HT-29 (cell line): ENCODE measurements around the gene OR5AL1. TPM values are rescaled to one million over a fixed set of nuclear protein-coding genes. Genes with fewer than 3 reads are reported as not detected.
A peak's percentile ranks its signal among the peaks of the same experiment; 100 is the strongest.
"Not testable (repeated sequence)": the region's sequence is repeated elsewhere in the genome, so short reads cannot be mapped to it uniquely, and the experiment has no call there.

Experiments used
- DNase-seq: peaks from one replicate; pipeline ENCODE4 v3.0.0-alpha.2; 2015; ENCODE audit warnings: low spot score
- total RNA-seq: library from RNA; depleted of rRNA; stranded (reverse); fragments of >200 nt; shearing (Covaris generic); gene quantifications from 2 replicates; pipeline ENCODE4 v1.2.3, GENCODE V29; 2014; rRNA removed

Gene OR5AL1
- not detected in 2 replicates for total RNA-seq

- DNase-seq: no peak
These were observed at the start of gene OR5AL1 for GRCh38 chr11:56412396-56412795. OR5AL1 (plus strand) TSS chr11:56412696.

GRCh38 chr11:56375324-56375723 is 37.2 kb upstream of the OR5AL1 start, which contains the start of gene OR8U1:
OR8U1 (plus strand) TSS chr11:56375624; CDS start chr11:56375624, 0 bp downstream.
- DNase-seq: no peak

DNA sequence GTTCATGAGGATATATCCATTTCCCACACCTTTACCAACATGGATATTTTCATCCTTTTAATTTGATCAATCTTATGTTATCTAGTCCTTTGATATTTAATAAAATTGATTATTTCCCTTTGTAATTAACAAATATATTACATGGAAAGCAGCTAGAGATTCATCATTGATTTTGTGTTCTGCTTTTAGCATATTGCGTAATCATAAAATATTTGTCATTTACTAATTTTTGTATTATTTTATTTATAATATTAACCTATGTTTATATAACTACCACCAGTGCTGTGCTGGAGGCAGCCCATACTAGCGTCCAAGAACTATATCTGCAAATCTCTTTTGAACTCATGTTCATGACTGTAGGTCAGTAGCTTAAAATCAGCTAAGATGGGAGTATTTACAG is 32.4 kb upstream of the OR5AL1 start:
- DNase-seq: no peak

- no peak for DNase-seq
These were observed 18.1 kb upstream of the OR5AL1 start for GRCh38 chr11:56394381-56394780.

GRCh38 chr11:56396047-56396446 is 16.4 kb upstream of the OR5AL1 start:
- DNase-seq: peak; percentile 47

DNA sequence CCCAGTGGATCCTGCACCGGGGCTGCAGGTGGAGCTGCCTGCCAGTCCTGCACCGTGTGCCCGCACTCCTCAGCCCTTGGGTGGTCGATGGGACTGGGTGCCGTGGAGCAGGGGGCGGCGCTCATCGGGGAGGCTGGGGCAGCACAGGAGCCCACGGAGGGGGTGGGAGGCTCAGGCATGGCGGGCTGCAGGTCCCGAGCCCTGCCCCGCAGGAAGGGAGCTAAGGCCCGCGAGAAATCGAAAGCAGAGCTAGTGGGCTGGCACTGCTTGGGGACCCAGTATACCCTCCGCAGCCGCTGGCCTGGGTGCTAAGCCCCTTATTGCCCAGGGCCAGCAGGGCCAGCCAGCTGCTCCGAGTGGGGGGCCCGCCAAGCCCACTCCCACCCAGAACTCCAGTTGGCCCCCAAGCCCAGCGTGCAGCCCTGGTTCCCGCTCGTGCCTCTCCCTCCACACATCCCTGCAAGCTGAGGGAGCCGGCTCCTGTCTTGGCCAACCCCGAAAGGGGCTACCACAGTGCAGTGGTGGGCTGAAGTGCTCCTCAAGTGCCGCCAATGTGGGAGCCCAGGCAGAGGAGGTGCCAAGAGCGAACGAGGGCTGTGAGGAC is 10.5 kb upstream of the OR5AL1 start:
- not testable (repeated sequence) for DNase-seq

GRCh38 chr11:56404393-56404792 is 8.1 kb upstream of the OR5AL1 start:
- no peak for DNase-seq

- no peak for DNase-seq
These were observed 1.7 kb upstream of the OR5AL1 start for GRCh38 chr11:56410801-56411200.

GRCh38 chr11:56453521-56453920 is 41.0 kb downstream of the OR5AL1 start:
- DNase-seq: no peak

- no peak for DNase-seq
These were observed 44.6 kb downstream of the OR5AL1 start for GRCh38 chr11:56457076-56457475.

Other genes with a start within 250 kb of the OR5AL1 start
- gene OR5J2, start 236.1 kb upstream of the OR5AL1 start, total RNA-seq: not detected in 2 replicates
- not detected in 2 replicates for gene OR5T2, start 178.4 kb upstream of the OR5AL1 start, total RNA-seq
- not detected in 2 replicates for gene OR5T3, start 160.4 kb upstream of the OR5AL1 start, total RNA-seq
- gene OR5T1, start 138.5 kb upstream of the OR5AL1 start, total RNA-seq: not detected in 2 replicates
- gene OR8H1, start 120.4 kb upstream of the OR5AL1 start, total RNA-seq: not detected in 2 replicates
- gene OR8K3, start 97.6 kb upstream of the OR5AL1 start, total RNA-seq: not detected in 2 replicates
- gene OR8K1, start 66.7 kb upstream of the OR5AL1 start, total RNA-seq: not detected in 2 replicates
- not detected in 2 replicates for gene OR8J1, start 58.4 kb upstream of the OR5AL1 start, total RNA-seq
- not detected in 2 replicates for gene OR8U1, start 37.1 kb upstream of the OR5AL1 start, total RNA-seq
- gene OR5M3, start 60.7 kb downstream of the OR5AL1 start, total RNA-seq: not detected in 2 replicates
- not detected in 2 replicates for gene OR5M8, start 78.7 kb downstream of the OR5AL1 start, total RNA-seq
- gene OR5M11, start 130.6 kb downstream of the OR5AL1 start, total RNA-seq: not detected in 2 replicates
- not detected in 2 replicates for gene OR5M10, start 165.0 kb downstream of the OR5AL1 start, total RNA-seq
- gene OR5M1, start 202.2 kb downstream of the OR5AL1 start, total RNA-seq: not detected in 2 replicates
- not detected in 2 replicates for gene OR5AP2, start 229.7 kb downstream of the OR5AL1 start, total RNA-seq